Lung (tissue), 12 donors: ENCODE results near the gene MTHFD2L. TPM values are rescaled to one million over a fixed set of nuclear protein-coding genes. Genes with fewer than 3 reads are reported as not detected.

Experiments used
- ATAC-seq: fragments of 200-7000 bp; cut with Tn5 transposase; one replicate; pipeline ENCODE4 v1.9.1; 2020; ENCODE audit warnings: moderate number of reproducible peaks; ENCODE audit not compliant: insufficient read depth, low FRiP score
- DNase-seq, 3 donors: peaks; one replicate each; pipeline ENCODE4 v3.0.0-alpha.2; 2013 to 2017
- H3K27ac ChIP-seq, 2 donors: one replicate each; pipeline ENCODE4 v1.5.1; 2013; ENCODE audit warnings: mild to moderate bottlenecking in 2 of 2, moderate library complexity in 2 of 2, control low read depth in 1 of 2, inconsistent platforms in 1 of 2, low read depth in 1 of 2, low read length in 1 of 2
- H3K27me3 ChIP-seq, 3 donors: one replicate each; pipeline ENCODE4 v1.5.1; 2013; ENCODE audit warnings: low read length in 2 of 3; ENCODE audit not compliant: control insufficient read depth in 3 of 3, insufficient read depth in 3 of 3
- H3K36me3 ChIP-seq, 4 donors: one replicate each; pipeline ENCODE4 v1.5.1; 2013; ENCODE audit warnings: low read length in 4 of 4, mild to moderate bottlenecking in 1 of 4, moderate library complexity in 1 of 4; ENCODE audit not compliant: control insufficient read depth in 4 of 4, insufficient read depth in 4 of 4
- H3K4me1 ChIP-seq, 5 donors: one replicate each; pipeline ENCODE4 v1.5.1; 2013; ENCODE audit warnings: low read length in 5 of 5, mild to moderate bottlenecking in 2 of 5, moderate library complexity in 1 of 5; ENCODE audit not compliant: control insufficient read depth in 5 of 5, insufficient read depth in 5 of 5
- H3K4me3 ChIP-seq: one replicate; pipeline ENCODE4 v1.5.1; 2013; ENCODE audit warnings: mild to moderate bottlenecking, control low read depth, moderate library complexity
- H3K9ac ChIP-seq, 2 donors: one replicate each; pipeline ENCODE4 v1.5.1; 2013; ENCODE audit warnings: low read length in 2 of 2, control low read depth in 1 of 2; ENCODE audit not compliant: insufficient read depth in 1 of 2
- H3K9me3 ChIP-seq, 4 donors: one replicate each; pipeline ENCODE4 v1.5.1; 2013; ENCODE audit warnings: low read length in 3 of 4, mild to moderate bottlenecking in 1 of 4, moderate library complexity in 1 of 4; ENCODE audit not compliant: control insufficient read depth in 4 of 4, insufficient read depth in 3 of 4
- WGBS, 2 donors: extraction: QIAGEN DNeasy Blood & Tissue Kit; methylation state at CpG; one replicate each; pipeline ENCODE4 v1.1.7; 2013; 5-methylcytosine and 5-hydroxymethylcytosine counted together
- polyA plus RNA-seq, 2 donors: library from polyadenylated mRNA; stranded (reverse); fragments of 200-250 nt; gene quantifications; one replicate each; pipeline ENCODE4 v1.2.1, GENCODE V29; 2013
- total RNA-seq, 2 donors: library from RNA; depleted of rRNA in 1 of 2; stranded (reverse); fragments of >200 nt in 1 of 2; gene quantifications; one replicate each; pipeline ENCODE4 v1.2.1, GENCODE V29; 2014 to 2021
- TF ChIP-seq, protein P1 (sequence below): IDR thresholded peaks from 2 replicates; pipeline ENCODE4 v1.5.1; 2012; ENCODE audit warnings: mild to moderate bottlenecking; ENCODE audit errors: control extremely low read depth, extremely low read depth
- donor health status: control.
- donor health status: control.
- donor health status: Bipolar disorder and iron deficiency.
- donor health status: healthy.
- donor health status: DM: yes; HTN: yes; CAD: no.

MTHFD2L gene
- total and polyA plus RNA-seq, 4 donors: 11.9 to 32.1 (median 15.4) TPM

DNA sequence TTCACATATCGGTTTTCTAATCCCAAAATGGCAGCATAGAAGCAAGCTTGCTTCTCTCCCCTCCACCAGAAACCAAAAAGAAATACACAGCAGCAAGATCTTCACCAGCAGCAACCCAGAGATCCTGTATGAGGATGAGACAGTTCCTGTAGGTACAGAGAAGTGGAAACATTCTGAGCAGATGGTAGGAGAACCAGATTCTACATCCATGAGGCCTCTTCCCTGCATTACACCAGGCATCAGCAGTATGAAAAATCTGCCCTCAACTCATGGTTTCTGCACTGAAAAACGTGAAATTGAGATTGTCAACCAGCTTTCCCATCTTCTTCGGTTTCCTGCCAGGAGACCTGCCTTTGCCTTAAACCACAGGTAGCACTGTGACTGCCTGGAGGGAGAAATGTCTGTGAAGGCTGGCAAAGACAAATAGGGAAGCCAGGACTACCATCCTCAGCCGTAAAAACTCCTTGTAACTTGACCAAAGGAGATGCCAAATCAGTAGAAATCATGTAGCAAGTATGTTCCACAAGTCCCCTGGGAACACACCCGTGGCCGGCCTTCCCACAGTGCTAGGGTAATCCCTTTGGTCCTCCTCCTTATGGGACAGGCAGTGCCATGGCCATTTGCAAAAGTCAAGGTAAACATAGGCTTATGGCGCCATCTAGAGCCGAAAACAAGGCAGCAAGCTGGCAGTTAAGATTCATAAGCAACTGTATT, 24.0 kb upstream of the MTHFD2L start:
- H3K4me3 ChIP-seq: no peak overlapping the region
- 40 to 41% methylated on average over 8 of the region's 8 CpGs for WGBS, 2 donors

GRCh38 chr4:74134500-74134852, 23.4 kb upstream of the MTHFD2L start:
- Histone ChIP-seq H3K27me3 (no peaks in the 10 kb centered on the region), H3K36me3 (no peaks in the 10 kb centered on the region), H3K9me3 (no peaks in the 10 kb centered on the region), H3K4me3 (no peak overlapping the region), H3K9ac (no peak overlapping the region), H3K27ac (no peak overlapping the region), H3K4me1 (no peaks in the 10 kb centered on the region)
- 35 to 54% methylated on average over 2 of the region's 2 CpGs for whole genome bisulfite sequencing, 2 donors
- TF ChIP-seq, protein P1, sequence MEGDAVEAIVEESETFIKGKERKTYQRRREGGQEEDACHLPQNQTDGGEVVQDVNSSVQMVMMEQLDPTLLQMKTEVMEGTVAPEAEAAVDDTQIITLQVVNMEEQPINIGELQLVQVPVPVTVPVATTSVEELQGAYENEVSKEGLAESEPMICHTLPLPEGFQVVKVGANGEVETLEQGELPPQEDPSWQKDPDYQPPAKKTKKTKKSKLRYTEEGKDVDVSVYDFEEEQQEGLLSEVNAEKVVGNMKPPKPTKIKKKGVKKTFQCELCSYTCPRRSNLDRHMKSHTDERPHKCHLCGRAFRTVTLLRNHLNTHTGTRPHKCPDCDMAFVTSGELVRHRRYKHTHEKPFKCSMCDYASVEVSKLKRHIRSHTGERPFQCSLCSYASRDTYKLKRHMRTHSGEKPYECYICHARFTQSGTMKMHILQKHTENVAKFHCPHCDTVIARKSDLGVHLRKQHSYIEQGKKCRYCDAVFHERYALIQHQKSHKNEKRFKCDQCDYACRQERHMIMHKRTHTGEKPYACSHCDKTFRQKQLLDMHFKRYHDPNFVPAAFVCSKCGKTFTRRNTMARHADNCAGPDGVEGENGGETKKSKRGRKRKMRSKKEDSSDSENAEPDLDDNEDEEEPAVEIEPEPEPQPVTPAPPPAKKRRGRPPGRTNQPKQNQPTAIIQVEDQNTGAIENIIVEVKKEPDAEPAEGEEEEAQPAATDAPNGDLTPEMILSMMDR: no peak
- ATAC-seq (no peak), DNase-seq (no peak)

More for the DNA sequence above, 24.0 kb upstream of the MTHFD2L start:
- no peak overlapping the region for H3K9ac ChIP-seq
- TF ChIP-seq, protein P1: peak; percentile 82
- H3K27ac ChIP-seq: no peak overlapping the region
- H3K27me3 ChIP-seq: no peaks in the 10 kb centered on the region
- ATAC-seq (peak; percentile 87), DNase-seq (peak; percentile 69 to 86 (median 72))
- no peaks in the 10 kb centered on the region for H3K4me1 ChIP-seq
- no peaks in the 10 kb centered on the region for H3K36me3 ChIP-seq
- no peaks in the 10 kb centered on the region for H3K9me3 ChIP-seq

GRCh38 chr4:74146581-74147129, 11.3 kb upstream of the MTHFD2L start:
- H3K4me1 ChIP-seq: no peaks in the 10 kb centered on the region
- DNase-seq: no peak
- TF ChIP-seq, protein P1: no peak
- no peak for ATAC-seq
- peaks cover 0 to 2% (median 0%) of the 10 kb centered on the region in 4 donors for H3K9me3 ChIP-seq
- no peak overlapping the region for H3K4me3 ChIP-seq
- H3K27me3 ChIP-seq: peaks cover 0 to 8% (median 0%) of the 10 kb centered on the region in 3 donors
- 85 to 91% methylated on average over 4 of the region's 4 CpGs for WGBS, 2 donors
- no peak overlapping the region for H3K27ac ChIP-seq
- H3K9ac ChIP-seq: no peak overlapping the region
- H3K36me3 ChIP-seq: no peaks in the 10 kb centered on the region
